ENCODE measurements around the gene TIMM21.

DNA sequence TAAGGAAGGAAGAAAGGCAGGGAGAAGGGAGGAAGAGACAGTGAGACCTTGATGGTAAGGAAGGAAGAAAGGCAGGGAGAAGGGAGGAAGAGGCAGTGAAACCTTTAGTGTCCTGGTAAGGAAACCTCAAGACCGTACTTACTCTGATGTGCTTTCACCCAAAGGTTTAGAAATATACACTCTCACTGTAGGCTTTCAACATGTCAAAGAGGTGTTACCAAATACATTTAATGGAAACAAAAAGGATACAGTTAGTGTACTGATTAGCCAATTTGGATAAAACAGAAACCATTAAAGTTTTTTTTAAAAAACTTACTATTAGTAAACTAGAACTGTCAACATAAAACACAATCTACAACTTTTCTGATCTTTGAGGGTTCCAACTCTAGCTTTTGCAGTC lies 7.7 kb upstream of the TIMM21 start:
- TF ChIP-seq EZH2 (IDR thresholded peaks at IDR 0.05; ENCODE audit: borderline replicate concordance, low read depth, low read length, severe bottlenecking) (no peak), CTCF (IDR thresholded peaks at IDR 0.05; ENCODE audit: borderline replicate concordance, extremely low read depth, low read length, poor library complexity, severe bottlenecking) (no peak)

Data from DND-41 (cell line).